ENCODE measurements around the gene HSPB2. TPM values are rescaled to one million over a fixed set of nuclear protein-coding genes. Genes with fewer than 3 reads are reported as not detected.

Gene HSPB2
- total RNA-seq, 1 experiment from 2014 or later, result not detected

GRCh38 chr11:111923951-111924350 is 11.4 kb downstream of the HSPB2 start:
- H3K4me1 ChIP-seq (ENCODE audit: control insufficient read depth in 1 of 2, insufficient read depth in 2 of 2, low read length in 2 of 2), result peaks cover 10 to 22% of the 10 kb centered on the region in 2 experiments
- TF ChIP-seq CTCF (IDR thresholded peaks at IDR 0.05 in 2 of 3, conservative IDR thresholded peaks at IDR 0.05 in 1 of 3; ENCODE audit: borderline replicate concordance in 1 of 3, insufficient read depth in 1 of 3, low read depth in 2 of 3, low read length in 2 of 3) (no peak), TCF7L2 (IDR thresholded peaks at IDR 0.05; ENCODE audit: borderline replicate concordance, extremely low read depth, insufficient read depth, insufficient read length) (no peak), POLR2A (IDR thresholded peaks at IDR 0.05; ENCODE audit: borderline replicate concordance, extremely low read depth, insufficient read depth, insufficient read length) (no peak), JUND (IDR thresholded peaks at IDR 0.05) (no peak), CEBPB (IDR thresholded peaks at IDR 0.05; ENCODE audit: low read depth) (no peak), SRF (IDR thresholded peaks at IDR 0.05; ENCODE audit: low read depth) (no peak), ZFX (IDR thresholded peaks at IDR 0.05) (no peak), ZNF274 (IDR thresholded peaks at IDR 0.05; ENCODE audit: low read depth, low read length) (no peak)
- H3K9ac ChIP-seq (ENCODE audit: low read length), result no peak overlapping the region
- intact Hi-C loops (cut with micrococcal nuclease), result no loop called here
- no peaks in the 10 kb centered on the region for H3K36me3 ChIP-seq (ENCODE audit: control insufficient read depth in 1 of 2, insufficient read depth in 2 of 2, low read length in 2 of 2)
- ChIA-PET CTCF (no interaction called here), POLR2A (no interaction called here), RAD21 (ENCODE audit: low non-redundant PET in 1 of 2, low total read pairs in 2 of 2, uncharacterized antibody in 2 of 2, unreplicated experiment in 2 of 2) (no interaction called here)
- no peaks in the 10 kb centered on the region for H4K20me1 ChIP-seq (ENCODE audit: insufficient read depth)
- H3K4me2 ChIP-seq (ENCODE audit: low read length), result no peak overlapping the region
- no peaks in the 10 kb centered on the region for H3K9me2 ChIP-seq (ENCODE audit: insufficient read depth)
- H3K27me3 ChIP-seq (ENCODE audit: insufficient read depth, low read length), result no peaks in the 10 kb centered on the region
- H3K4me3 ChIP-seq (replicated peaks in 1 of 2; ENCODE audit: low read depth in 1 of 2, low read length in 2 of 2), result no peak overlapping the region
- H2AFZ ChIP-seq (ENCODE audit: low read depth, low read length, poor library complexity, severe bottlenecking), result no peak overlapping the region
- BruUV-seq (replicated peaks), result no TSS peak
- no peaks in the 10 kb centered on the region for H3K79me2 ChIP-seq (ENCODE audit: insufficient read depth, low read length)
- DNase-seq (ENCODE audit: low read depth, low spot score) (no peak), ATAC-seq (no peak)
- H3K27ac ChIP-seq (ENCODE audit: low read depth, low read length), result no peak overlapping the region
- H3K9me3 ChIP-seq (ENCODE audit: control insufficient read depth in 1 of 2, insufficient read depth in 1 of 2, low read depth in 1 of 2, low read length in 2 of 2), result no peaks in the 10 kb centered on the region

GRCh38 chr11:111925953-111926352 is 13.4 kb downstream of the HSPB2 start:
- no peaks in the 10 kb centered on the region for H3K9me3 ChIP-seq (ENCODE audit: control insufficient read depth in 1 of 2, insufficient read depth in 1 of 2, low read depth in 1 of 2, low read length in 2 of 2)
- 0 out of 2 replicates have a peak overlapping the region, but pooled peaks have one; percentile 59 for H3K27ac ChIP-seq (ENCODE audit: low read depth, low read length)
- RAD21 ChIA-PET (ENCODE audit: low non-redundant PET in 1 of 2, low total read pairs in 2 of 2, uncharacterized antibody in 2 of 2, unreplicated experiment in 2 of 2), result interaction anchor here in 1 of 2 experiments (1.0 kb wide), 1 partner anchor 293 kb away, joined by 3 read pairs; no protein-coding TSS in a partner anchor
- peaks cover 7 to 15% of the 10 kb centered on the region in 2 experiments for H3K4me1 ChIP-seq (ENCODE audit: control insufficient read depth in 1 of 2, insufficient read depth in 2 of 2, low read length in 2 of 2)
- H3K4me2 ChIP-seq (ENCODE audit: low read length), result peak overlapping the region; percentile 80
- POLR2A ChIA-PET, result no interaction called here
- H2AFZ ChIP-seq (ENCODE audit: low read depth, low read length, poor library complexity, severe bottlenecking), result no peak overlapping the region
- intact Hi-C loops (cut with micrococcal nuclease), result no loop called here
- H3K27me3 ChIP-seq (ENCODE audit: insufficient read depth, low read length), result no peaks in the 10 kb centered on the region
- CTCF ChIA-PET, result interaction anchor here (2.0 kb wide), 1 partner anchor 56 kb away, joined by 11 read pairs; no protein-coding TSS in a partner anchor
- TF ChIP-seq EGR1 (IDR thresholded peaks at IDR 0.05; ENCODE audit: low read depth) (no peak), TCF7L2 (IDR thresholded peaks at IDR 0.05; ENCODE audit: borderline replicate concordance, extremely low read depth, insufficient read depth, insufficient read length) (no peak), FOSL1 (IDR thresholded peaks at IDR 0.05; ENCODE audit: low read depth) (no peak), CEBPB (IDR thresholded peaks at IDR 0.05; ENCODE audit: low read depth) (no peak)
- H3K9ac ChIP-seq (ENCODE audit: low read length), result peak overlapping the region; percentile 58
- no peaks in the 10 kb centered on the region for H4K20me1 ChIP-seq (ENCODE audit: insufficient read depth)
- no peaks in the 10 kb centered on the region for H3K36me3 ChIP-seq (ENCODE audit: control insufficient read depth in 1 of 2, insufficient read depth in 2 of 2, low read length in 2 of 2)
- no peaks in the 10 kb centered on the region for H3K9me2 ChIP-seq (ENCODE audit: insufficient read depth)
- DNase-seq (ENCODE audit: low read depth, low spot score) (no peak), ATAC-seq (no peak)
- BruUV-seq (replicated peaks), result no TSS peak
- H3K79me2 ChIP-seq (ENCODE audit: insufficient read depth, low read length), result no peaks in the 10 kb centered on the region
- H3K4me3 ChIP-seq (replicated peaks in 1 of 2; ENCODE audit: low read depth in 1 of 2, low read length in 2 of 2), result peak overlapping the region in 1 of 2 experiments; percentile 54; a peak in 3 of 4 replicates
